Activated T-cell treated with anti-CD3 and anti-CD28 coated beads for 1 hour (primary cell): ENCODE data around the gene OGT.
A peak's percentile ranks its signal among the peaks of the same experiment; 100 is the strongest.

Source experiments
- DNase-seq: peaks from one replicate; pipeline ENCODE4 v3.0.0-alpha.2; 2020; ENCODE audit warnings: low read depth

OGT gene

DNA sequence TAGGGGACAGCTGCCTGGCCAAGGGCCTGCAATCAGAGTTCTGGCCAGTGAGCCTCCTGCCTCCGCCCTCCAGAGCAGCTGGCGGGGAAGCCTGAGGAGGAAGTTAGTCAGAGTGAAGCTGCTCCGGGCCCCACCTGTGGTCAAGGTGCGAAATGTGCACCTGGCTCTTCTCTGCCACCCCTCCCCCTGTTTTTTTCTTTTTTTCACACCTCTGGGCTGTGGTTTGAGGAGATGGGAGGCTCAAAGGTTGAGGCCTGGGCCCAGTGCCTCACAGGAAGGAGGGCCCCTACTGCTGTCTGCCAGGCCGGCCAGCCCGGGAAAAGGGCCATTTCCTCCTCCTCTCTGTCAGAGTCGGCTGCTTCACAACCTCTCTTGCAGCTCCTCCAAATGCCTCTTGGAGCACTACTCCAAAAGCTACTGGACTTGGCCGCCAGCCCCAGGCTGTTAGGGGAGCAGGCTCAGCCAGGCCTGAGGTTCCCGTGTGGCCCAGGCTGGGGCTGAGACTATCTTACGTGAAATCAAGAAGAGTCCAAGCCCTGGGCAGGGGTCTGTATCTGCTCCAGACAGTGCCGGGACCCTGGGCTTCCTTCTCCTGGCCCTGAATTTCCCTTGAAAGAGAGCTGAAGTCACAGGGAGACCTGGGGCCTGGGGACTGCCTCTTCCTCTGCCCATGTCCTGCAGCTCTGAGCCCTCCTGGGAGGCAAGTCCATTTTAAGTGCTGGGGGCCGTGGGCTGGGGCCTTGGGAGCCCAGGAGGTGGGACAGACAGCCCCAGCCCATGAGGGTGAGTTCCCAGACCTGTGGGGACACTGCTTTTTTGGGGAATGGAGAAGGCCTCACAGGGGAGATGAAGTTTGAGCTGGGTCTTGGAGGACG lies 89.9 kb downstream of the OGT start:
- DNase-seq: peak; percentile 12

GRCh38 chrX:71623714-71624113 lies 90.8 kb downstream of the OGT start:
- no peak for DNase-seq

DNA sequence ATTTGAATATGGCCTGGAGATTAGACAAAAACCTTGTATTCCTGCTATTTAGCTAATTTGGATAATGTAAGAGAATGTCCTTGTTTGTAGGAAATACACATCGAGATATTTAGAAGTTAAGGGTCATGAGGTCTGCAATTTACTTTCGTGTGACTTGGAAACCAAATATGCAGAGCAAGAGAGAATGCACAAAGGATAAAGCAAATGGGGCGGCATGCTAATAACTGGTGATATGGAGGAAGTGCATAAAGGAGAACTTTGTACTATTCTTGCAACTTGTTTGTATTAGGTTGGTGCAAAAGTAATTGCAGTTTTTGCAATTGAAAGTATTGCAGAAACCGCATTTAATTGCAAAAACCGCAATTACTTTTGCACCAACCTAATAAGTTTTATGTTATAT lies 92.6 kb downstream of the OGT start:
- no peak for DNase-seq
